ENCODE data around the gene TMEM171.

Gene TMEM171

DNA sequence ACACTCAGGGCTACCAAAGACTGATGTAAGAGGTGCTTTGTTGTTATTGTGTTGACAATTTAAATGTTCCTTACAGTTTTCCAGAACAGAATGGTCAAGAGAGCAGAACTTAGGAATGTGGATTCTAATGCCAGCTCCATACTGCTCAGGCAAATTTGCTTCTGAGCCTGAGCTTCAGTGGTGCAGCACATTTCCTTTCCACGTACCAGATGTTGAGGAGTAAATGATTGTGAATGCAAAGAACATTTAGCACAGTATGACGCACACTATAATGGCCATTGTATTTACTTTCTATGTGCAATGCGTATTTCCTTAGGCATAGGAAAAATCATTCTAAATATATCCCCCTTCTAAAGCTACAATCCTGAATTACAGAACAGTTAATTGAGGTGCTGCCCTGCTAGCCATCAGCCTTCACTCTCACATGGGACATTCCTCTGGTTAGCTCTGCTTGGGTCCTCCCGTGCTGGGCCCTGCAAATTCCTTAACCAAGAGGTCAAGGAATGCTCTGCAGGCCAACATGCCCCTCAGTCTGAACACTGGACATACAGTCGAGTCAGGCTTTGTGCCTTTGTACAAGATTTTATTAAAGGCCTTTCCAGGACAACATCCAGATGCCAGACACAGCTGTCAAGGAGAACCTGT is 31.5 kb downstream of the TMEM171 start:
- no peak for DNase-seq

DNA sequence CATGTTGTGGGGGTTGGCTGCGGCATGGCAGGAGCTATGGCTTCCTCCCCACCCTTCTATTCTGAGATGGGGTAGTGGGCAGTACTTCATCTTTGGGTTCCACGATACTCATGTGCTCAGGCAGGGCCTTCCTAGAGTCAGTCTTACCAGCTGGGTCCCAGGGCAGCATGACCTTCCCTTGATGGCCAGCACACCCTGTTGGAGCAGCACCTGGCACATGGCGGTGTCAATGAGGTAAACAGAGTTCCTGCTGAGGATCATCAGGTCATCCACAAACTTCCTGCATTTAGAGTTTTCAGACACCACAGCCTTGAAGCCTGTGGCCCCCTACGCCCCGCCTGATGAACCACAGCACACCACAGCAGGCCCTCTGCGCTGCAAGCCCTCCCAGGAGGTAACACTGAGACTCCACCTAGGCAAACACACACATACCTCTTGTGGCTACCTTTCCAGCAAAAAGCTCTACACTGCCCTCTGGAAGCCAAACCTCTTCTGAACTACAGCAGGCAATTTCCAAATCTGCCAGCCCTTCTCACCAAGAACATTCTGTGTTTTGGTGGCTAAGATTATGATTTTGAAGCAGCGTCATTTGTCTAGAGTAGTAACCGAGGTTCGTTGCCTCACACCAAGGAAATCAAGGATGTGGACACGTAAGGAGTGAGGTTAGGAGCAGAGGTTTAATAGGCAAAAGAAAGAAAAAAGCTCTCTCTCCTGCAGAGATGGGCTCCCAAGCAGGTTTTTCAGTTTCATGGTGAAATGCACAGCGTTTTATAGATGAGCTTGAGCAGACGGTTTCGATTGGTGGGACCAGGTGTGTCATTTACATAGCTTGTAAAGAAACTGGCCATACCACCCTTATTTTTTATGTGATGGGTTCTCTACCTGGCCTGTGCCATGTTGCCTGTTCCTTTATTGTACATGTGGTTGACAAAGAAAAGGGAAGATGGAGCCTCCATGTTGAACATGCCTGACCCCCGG is 32.3 kb downstream of the TMEM171 start:
- DNase-seq = no peak

DNA sequence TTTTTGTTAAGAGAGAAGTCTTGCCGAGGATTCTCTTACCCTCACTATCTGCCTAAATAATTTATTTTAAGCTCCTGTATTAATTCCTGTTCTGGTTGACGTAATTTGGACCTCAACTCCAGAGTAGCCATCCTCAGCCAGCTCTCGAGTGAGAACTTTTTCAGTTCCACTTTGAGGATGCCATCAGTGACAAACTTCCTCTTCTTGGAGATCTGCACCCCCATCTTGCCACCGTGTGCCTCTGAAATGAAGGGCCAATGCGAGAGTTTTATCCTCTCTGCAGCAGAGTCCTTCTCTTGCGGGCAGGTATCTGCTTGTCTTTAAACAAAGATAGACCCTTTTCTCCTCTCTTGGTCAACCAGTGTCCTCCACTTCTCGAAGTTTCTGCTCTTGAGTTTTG is 33.1 kb downstream of the TMEM171 start:
- no peak for DNase-seq

DNA sequence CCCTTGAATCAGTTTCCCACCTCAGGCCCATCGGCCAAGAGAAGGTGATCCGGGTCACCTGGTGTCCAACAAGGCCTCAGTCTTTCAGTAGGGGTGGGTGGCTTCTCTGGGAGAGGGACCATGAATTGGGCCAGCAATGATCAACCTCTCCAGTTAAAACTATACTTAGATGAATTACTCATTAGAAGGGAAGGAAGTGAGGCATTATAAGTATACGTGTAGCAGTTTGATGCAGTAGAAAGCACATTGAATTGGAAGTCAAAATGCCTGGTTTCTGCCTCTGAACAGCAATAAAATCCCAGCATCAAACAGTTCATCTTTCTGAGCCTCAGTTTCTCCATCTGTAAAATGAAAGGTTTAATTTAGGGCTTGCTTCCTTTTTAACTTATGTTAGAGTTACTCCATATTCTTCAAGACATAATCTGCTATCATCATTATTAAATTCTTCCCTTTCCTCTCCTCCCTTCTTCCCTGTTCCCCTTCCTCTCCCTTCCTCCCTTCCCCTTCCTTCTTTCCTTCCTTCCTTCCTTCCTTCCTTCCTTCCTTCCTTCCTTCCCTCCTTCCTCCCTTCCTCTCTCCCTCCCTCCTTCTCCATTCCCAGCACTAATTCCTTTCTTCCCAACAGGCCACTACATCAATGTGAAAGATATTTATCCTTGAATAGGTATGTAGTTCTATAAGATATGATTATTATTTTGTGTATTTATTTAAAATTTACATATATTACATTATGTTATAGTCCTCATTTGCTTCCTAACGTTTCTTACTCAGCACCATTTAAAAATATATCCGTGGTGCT is 34.0 kb downstream of the TMEM171 start:
- DNase-seq = no peak

DNA sequence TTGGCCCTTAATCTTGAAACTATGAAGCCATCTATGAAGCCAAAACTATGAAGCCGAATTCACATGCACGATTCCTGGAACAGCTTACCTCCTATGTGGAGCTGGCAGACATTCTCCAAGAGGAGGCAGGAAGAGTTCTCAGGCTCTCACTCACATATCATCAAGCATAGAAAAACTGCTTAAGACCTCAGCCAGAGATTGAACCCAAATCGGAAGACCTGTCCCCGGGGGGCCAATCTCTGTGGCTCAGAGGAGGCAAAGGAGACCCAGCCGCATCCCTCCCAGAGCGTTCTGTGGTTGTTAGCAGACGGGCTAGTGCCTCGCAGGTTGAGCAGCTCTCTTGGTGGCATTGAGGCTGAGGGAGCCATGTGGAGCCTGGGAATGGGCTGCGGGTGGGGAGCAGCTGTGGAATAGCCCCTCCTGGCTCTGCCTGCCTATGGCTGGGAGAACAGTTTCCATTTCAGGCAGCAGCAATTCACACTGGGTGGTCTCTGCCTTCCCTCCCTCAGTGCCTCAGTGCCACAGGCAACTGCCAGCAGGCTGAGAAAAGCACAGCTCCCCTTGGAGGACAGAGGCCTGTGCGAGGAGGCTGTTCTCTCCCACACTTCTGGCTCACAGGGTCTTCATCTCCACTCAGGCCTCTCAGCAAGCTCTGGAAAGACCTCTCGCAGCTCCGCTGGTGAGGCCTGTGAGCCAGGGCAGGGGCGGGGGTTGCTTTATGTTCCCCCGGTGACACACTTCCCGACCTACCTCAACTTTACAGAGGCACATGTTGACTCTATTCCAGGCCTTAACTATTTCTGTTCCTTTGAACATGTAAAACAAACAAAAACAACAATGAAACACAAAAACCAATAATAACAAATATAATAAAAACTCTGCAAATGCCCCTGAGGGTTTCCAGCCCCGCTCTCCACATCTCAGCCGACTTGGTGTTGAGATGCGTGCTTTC is 35.2 kb downstream of the TMEM171 start:
- no peak for DNase-seq

DNA sequence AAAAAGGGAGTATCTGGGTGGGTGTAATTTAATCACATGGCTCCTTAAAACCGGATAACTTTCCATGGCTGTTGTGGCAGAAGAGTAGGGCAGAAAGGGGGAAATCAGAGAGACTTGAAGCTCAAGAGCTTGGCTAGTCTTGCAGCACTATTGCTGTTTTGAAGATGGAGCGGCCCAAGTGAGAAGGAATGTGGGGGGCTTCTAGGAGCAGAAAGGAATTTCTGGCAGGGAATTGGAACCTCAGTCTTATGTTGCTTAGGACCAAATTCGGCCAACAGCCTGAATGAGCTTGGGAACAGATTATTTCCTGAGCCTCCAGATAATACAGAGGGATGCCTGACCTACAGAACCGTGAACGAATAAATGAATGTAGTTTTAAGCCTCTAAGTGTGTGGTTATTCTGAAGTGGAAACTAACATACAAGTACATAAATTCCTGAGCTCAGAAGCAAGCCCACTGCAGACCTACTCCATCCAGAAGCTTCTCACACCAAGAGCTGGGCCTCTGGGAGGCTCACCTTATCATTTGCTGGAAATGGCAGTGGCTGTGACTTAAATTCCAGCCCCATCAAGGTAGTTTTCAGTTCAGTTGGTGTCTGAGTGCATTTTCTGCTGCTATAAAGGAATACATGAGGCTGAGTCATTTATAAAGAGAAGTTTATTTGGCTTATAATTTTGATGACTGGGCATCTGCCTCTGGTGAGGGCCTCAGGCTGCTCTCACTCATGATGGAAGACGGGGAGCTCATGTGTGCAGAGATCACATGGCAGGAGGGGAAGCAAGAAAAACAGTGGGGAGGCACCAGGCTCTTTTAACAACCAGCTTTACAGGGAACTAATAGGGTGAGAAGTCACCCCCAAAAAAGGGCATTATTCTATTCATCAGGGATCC is 37.3 kb downstream of the TMEM171 start:
- DNase-seq = no peak

DNA sequence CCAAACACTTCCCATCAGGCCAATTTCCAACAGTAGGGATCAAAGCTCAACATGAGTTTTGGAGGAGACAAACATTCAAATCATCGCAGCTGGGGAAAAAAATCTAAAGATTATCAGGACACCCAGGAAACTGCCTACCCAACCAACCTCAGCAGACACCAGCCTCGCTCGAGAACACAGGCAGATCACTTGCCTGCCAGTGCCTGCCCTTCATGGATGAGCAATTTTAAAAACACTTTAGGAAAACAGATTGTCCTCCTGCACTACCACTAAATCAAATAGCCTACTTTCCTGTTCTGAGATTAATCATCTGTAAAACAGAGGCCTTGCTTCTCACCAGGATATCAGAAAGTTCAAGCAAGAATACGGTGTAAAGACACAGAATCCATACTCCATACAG is 37.9 kb downstream of the TMEM171 start:
- no peak for DNase-seq

DNA sequence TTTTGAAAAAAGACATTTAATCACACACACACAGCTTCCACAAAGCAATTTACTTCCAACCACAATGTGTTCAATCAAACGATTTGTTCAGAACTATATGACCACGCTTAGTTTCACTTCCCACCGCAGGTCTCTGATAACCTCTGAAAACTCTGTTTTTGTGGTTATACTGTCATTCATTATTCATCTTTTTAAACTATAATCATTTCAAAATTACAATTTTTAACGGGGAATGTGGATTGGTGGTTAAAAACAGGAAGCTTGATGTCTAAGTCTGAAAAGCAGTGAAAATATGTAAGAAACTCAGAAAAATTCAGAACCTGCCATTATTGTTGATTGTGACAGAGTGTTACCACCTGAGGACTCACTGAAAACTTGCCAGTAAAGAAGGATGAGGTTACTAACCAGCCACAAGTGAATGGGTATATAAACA is 39.9 kb downstream of the TMEM171 start:
- no peak for DNase-seq

DNA sequence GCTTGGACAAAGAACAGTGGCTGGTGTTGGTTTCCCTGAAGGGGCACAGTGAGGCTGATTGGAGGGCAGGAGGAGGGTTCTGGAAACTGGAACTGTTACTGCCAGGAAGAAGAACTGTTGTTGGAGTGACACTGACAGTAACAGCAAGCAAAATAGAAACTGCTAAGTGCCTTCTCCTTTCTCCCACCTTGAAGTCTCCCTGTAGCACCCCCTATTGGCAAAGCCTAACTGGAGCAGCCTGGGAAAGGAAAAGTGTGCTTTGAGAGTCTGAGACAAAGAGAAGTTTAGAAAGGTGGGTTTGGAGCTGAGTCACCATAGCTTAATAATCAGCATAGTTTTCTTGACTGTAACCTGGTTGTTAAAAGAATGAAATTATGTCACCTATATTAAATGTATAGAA is 50.1 kb downstream of the TMEM171 start:
- peak in 2 of 56 donors; percentile 1 to 2 for DNase-seq

DNA sequence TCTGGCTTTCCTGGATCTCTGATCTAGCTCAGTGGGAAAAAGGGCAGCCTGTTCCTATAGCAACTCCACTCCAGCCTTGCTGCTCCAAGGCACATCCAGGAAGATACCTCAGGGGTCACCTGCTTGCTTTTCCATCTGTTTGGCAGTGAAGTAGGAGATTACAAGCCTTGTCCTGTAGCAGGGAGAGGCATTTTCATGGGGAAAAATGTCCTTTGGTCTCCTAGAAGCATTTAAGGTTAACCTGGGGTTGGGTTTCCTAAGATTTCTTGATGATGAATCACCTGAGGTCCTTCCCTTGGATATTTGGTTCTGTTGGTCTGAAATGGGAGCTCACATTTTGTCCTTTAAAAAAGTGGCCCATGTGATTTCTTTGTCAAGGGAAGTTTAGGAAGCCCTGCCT is 51.1 kb downstream of the TMEM171 start:
- DNase-seq = no peak

DNA sequence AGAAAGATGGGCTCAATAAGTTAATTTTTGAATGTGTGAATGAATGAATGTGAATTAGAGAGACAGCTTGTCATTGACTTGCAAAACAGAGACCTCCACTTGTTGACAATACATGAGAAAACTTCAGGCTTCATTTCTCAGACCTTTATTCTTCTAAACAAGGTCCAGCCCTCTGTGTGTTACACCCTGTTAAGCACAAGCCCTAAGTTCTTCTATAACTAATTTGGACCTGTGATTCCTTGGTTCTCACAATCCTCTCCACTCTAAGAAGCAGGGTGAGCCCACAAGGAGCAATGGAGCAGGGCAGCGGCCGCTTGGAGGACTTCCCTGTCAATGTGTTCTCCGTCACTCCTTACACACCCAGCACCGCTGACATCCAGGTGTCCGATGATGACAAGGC is 52.6 kb downstream of the TMEM171 start, which contains the start of gene TMEM174:
TSS of gene TMEM174 (plus strand) at position 243 of the 400 bp plus-strand sequence. CDS start at position 294, 51 bp downstream.
- no peak for DNase-seq

DNA sequence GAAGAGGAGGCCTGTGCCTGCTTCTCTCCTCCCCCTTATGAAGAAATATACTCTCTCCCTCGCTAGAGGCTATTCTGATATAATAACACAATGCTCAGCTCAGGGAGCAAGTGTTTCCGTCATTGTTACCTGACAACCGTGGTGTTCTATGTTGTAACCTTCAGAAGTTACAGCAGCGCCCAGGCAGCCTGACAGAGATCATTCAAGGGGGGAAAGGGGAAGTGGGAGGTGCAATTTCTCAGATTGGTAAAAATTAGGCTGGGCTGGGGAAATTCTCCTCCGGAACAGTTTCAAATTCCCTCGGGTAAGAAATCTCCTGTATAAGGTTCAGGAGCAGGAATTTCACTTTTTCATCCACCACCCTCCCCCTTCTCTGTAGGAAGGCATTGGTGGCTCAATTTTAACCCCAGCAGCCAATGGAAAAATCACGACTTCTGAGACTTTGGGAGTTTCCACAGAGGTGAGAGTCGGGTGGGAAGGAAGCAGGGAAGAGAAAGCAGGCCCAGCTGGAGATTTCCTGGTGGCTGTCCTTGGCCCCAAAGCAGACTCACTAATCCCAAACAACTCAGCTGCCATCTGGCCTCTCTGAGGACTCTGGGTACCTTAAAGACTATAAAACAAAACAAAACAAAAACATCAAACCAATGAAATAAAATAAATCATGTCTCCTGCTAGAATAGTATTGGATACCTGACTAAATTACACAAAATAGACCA is 53.9 kb downstream of the TMEM171 start:
- DNase-seq = no peak

DNA sequence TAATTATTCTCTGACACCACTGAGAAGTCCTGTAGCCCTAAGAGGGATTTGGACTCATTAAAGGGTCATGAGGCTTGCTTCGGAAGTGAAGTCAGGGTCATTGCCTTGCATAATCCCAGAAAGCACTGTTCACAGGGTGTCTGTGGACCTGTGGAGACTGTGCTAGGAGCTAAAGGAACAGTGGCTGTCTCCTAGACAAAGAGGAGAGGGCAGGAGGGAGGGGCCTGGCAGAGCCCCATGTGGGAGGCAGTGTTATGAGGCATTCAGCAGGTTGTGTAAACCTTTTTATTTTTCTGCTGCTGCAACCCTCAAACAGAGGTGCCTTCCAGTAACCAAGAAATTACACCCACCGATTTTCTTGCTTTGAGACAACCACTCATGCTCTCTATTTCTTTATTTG is 55.9 kb downstream of the TMEM171 start:
- no peak for DNase-seq

DNA sequence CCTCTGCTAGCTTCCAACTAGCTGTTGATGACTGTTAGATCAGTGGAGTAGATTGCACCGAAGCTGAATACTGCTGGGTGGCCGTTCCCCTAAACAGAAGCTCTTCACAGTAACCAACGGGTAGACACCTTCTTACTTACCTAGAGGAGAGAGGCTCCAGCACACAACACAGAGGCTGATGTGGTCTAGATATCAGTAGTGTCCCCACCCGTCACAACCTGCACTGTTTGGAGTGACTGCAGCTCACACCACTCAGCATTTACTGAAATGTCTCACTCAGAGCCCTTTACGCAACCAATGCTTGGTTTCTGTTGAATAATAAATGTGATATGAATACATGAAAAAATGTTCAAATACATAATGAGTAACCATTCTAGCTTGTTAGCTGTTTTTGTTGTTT is 57.9 kb downstream of the TMEM171 start:
- DNase-seq = no peak

DNA sequence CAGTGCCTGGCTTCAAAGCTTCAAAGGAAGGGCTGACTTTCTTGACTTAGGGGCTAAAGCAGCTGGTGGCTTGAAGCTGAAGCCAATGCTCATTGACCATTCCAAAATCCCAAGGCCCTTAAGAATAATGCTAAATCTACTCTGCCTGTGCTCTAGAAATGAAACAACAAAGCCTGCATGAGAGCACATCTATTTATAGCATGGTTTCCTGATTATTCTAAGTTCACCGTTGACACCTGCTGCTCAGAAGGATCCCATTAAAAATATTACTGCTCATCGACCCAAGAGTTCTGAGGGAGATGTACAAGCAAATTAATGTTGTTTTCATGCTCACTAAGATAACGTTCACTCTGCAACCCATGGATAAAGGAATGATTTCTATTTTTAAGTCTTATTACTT is 59.4 kb downstream of the TMEM171 start:
- no peak for DNase-seq

DNA sequence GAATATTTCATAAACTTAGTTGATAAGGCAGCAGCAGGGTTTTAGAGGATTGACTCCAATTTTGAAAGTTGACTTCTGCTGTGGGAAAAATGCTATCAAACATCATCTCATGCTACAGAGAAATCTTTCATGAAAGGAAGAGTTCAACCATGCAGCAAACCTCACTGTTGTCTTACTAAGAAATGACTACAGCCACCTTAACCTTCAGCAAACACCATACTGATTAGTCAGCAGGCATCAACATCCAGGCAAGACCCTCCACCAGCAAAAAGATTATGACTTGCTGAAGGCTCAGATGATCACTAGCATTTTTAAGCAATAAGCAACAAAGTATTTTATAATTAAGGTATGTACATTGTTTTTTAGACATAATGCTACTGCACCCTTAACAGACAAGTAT is 60.2 kb downstream of the TMEM171 start:
- no peak for DNase-seq

All from amygdala (tissue), 56 donors.